AG04450 (cell line): ENCODE results near the gene YIF1A. TPM values are rescaled to one million over a fixed set of nuclear protein-coding genes. Genes with fewer than 3 reads are reported as not detected.

ENCODE experiments used
- CTCF ChIA-PET: fragments of 300-600, 350-600 bp; formaldehyde crosslinking; extraction: SDS; loops from one replicate; lab custom pipeline; 2022; ENCODE audit warnings: antibody characterized with exemption, inconsistent platforms; lab: Charles Lee
- POLR2A ChIA-PET: fragments of 350-600 bp; formaldehyde crosslinking; extraction: SDS; loops from one replicate; lab custom pipeline; 2021; ENCODE audit warnings: antibody characterized with exemption, inconsistent platforms; lab: Yijun Ruan, JAX
- DNase-seq: peaks from one replicate; pipeline ENCODE4 v3.0.0-alpha.2; 2011; ENCODE audit warnings: low read depth, low spot score
- H3K27ac ChIP-seq: one replicate; pipeline ENCODE4 v1.5.1; 2012; ENCODE audit warnings: low read depth, low read length, control low read depth
- H3K27me3 ChIP-seq: one replicate; pipeline ENCODE4 v1.6.0; 2012; ENCODE audit warnings: low read length; ENCODE audit not compliant: control insufficient read depth, insufficient read depth
- H3K4me3 ChIP-seq: 2 replicates; pipeline ENCODE4 v1.5.1; 2011; ENCODE audit warnings: mild to moderate bottlenecking, low read depth, low read length, control low read depth
- H3K9me3 ChIP-seq: 2 replicates; pipeline ENCODE4 v1.5.1; 2012; ENCODE audit warnings: low read length; ENCODE audit not compliant: control insufficient read depth, insufficient read depth
- CTCF ChIP-seq: IDR thresholded peaks from 2 replicates; pipeline ENCODE4 v1.5.1; 2011; ENCODE audit warnings: low read depth, low read length, control low read depth, inconsistent platforms
- polyA plus RNA-seq: library from polyadenylated mRNA; depleted of rRNA; stranded (reverse); fragments of >200 nt; gene quantifications from 2 replicates; pipeline ENCODE4 v1.2.3, GENCODE V29; 2011; rRNA removed

The YIF1A gene
- polyA plus RNA-seq, 1 experiment = 126 TPM

- CTCF ChIA-PET = interaction anchor here (1.0 to 1.2 kb wide), 2 partner anchors 12 to 13 kb away, joined by 4 to 10 read pairs; no protein-coding TSS in a partner anchor
- Histone ChIP-seq H3K27me3 (no peaks in the 10 kb centered on the region), H3K4me3 (no peak overlapping the region), H3K27ac (no peak overlapping the region), H3K9me3 (no peaks in the 10 kb centered on the region)
- DNase-seq = no peak
- TF ChIP-seq CTCF = no peak
- POLR2A ChIA-PET = no interaction called here
Observed at GRCh38 chr11:66235141-66235540, 53.8 kb downstream of the YIF1A start.

Other genes with a start within 250 kb of the YIF1A start
- 0.09 and 0.11 TPM in 2 replicates for gene GAL3ST3, start 240.0 kb downstream of the YIF1A start, polyA plus RNA-seq
- 88.2 and 97.1 TPM in 2 replicates for gene SF3B2, start 236.8 kb downstream of the YIF1A start, polyA plus RNA-seq
- 27.1 and 32.5 TPM in 2 replicates for gene PACS1, start 218.9 kb downstream of the YIF1A start, polyA plus RNA-seq
- 6.4 and 8.5 TPM in 2 replicates for gene KLC2, start 31.4 kb downstream of the YIF1A start, polyA plus RNA-seq
- gene RAB1B, start 20.5 kb downstream of the YIF1A start, polyA plus RNA-seq = 127 and 183 TPM in 2 replicates
- 2.0 and 2.8 TPM in 2 replicates for gene CNIH2, start 11.0 kb downstream of the YIF1A start, polyA plus RNA-seq
- not detected in 2 replicates for gene TMEM151A, start 2.8 kb upstream of the YIF1A start, polyA plus RNA-seq
- gene CD248, start 27.9 kb upstream of the YIF1A start, polyA plus RNA-seq = 105 and 128 TPM in 2 replicates
- gene RIN1, start 47.3 kb upstream of the YIF1A start, polyA plus RNA-seq = 6.7 and 9.0 TPM in 2 replicates
- 35.2 and 39.3 TPM in 2 replicates for gene BRMS1, start 56.0 kb upstream of the YIF1A start, polyA plus RNA-seq
- gene B4GAT1, start 58.5 kb upstream of the YIF1A start, polyA plus RNA-seq = 15.9 and 17.7 TPM in 2 replicates
- 0.16 and 0.46 TPM in 2 replicates for gene SLC29A2, start 82.6 kb upstream of the YIF1A start, polyA plus RNA-seq
- gene NPAS4, start 131.9 kb upstream of the YIF1A start, polyA plus RNA-seq = 0.12 and 0.14 TPM in 2 replicates
- gene MRPL11, start 149.7 kb upstream of the YIF1A start, polyA plus RNA-seq = 43.1 and 55.1 TPM in 2 replicates
- gene PELI3, start 177.8 kb upstream of the YIF1A start, polyA plus RNA-seq = 4.6 and 5.6 TPM in 2 replicates
- gene DPP3, start 191.3 kb upstream of the YIF1A start, polyA plus RNA-seq = 54.6 and 60.2 TPM in 2 replicates
- gene BBS1, start 221.5 kb upstream of the YIF1A start, polyA plus RNA-seq = 17.7 and 21.1 TPM in 2 replicates